Inflammatory macrophage treated with lipopolysaccharide for 1 hour (primary cell): ENCODE data around the gene SPG11.
"Not testable (repeated sequence)": the region's sequence is repeated elsewhere in the genome, so short reads cannot be mapped to it uniquely, and the experiment has no call there.

Experiments
- DNase-seq, 2 donors: peaks; one replicate each; pipeline ENCODE4 v3.0.0-alpha.2; 2020 to 2022

The SPG11 gene

GRCh38 chr15:44673639-44674038 lies 10.2 kb upstream of the SPG11 start:
- no peak for DNase-seq

DNA sequence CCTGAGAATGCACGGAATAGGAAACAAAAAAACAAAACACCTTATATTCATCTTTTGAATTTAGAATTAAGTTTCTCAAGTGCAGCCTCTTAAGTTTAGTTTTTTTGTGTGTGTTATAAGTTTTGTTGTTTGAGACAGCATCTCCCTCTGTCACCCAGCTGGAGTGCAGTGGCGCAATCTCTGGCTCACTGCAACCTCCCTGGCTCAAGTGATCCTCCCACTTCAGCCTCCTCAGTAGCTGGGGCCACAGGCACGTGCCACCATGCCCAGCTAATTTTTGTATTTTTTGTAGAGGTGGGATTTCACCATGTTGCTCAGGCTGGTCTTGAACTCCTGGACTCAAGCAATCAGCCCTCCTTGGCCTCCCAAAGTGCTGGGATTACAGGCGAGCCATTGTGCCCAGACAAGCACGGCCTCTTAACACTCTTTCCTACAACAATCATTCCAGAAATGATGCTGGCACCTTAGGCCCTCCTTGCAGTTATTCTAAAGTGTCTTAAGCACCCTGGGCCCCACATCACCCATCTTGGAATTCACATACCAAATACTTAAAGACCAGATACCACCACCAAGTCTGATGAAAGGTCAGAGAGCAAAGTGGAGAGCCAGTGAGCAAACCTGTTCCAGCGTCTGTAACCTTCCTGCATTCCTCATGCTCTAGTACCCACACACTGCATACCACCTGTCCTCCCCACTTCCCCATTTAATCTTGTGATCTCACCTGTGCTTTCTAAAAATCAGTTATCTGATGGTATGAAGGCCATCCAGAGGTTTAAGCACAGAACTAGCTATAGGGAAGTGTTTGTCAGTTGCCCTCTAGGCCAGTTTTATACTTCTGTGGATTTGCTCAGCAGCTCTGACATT lies 6.9 kb upstream of the SPG11 start:
- no peak for DNase-seq

DNA sequence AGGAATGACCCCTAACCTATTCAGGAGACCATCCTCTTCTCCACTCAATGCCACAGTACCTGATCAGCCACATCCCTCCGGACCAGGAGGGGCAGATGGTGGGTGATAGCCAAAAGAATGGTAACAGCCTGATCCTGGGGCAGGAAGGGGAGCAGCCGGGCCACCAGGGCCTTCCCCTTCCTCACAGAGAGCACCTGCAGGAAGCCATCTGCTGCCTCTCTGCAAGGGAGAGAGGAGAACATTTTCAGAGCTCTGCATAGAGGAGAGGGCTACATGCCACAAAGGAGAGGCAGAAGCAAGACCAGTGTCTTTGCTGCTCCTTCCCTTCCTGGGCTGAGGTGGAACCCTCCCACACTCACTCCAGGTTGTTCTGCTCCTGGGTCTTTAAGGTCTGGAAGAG lies 5.5 kb upstream of the SPG11 start:
- DNase-seq: no peak

DNA sequence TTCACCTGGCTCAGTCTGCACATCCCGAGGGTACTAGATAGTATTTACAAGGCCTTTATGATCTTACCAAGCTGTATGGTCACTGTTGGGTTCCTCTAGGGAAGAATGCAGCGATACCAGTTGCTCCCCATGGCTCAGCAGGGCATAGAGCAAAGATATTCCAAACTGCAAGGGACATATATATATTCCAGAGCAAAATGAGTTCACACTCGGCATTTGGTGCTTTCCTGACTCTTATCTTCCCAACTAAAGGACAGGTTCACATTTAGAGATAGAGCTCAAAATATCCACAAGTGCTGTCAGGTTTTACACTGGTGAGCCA lies 3.5 kb upstream of the SPG11 start:
- no peak for DNase-seq

DNA sequence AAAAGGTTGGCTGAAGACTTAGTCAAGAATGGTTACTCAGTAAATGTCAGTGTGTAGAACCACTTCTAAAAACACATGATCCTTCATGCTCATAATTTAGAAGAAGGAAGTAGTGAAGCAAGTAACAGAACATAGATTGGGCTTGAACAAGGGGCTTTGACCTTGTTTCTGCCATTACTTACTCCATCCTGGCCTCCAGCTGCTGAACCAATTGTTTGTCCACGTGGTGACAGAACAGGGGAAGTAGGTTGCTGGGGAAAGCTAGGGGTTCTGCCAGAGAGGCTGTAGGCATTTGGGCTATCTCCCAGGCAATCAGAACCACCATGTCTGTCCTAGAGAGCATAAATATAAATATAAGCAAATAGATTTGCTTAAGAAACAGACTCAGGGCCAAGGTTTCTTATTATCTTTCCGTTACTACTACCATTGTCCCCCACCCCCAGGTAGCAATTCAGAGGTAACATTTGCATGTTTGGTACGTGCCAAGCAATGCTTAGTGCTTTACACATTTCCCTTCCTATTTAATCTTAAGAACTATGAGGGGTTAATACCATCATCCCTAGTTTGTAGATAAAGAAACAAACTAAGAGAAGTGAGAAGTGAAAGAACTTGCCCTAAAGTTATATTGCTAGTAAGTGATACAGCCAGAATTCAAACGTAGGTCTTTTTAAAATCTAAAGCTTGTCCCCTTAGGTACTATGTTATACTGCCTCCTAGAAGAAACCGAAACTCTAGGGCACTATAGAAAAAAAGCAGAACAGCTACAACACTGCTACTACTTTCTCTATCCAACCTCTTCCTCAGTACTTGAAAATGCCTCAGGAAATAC lies 3.0 kb upstream of the SPG11 start:
- DNase-seq: peak; percentile 16 to 36

GRCh38 chr15:44662478-44663409 lies 718 bp downstream of the SPG11 start:
- peak; percentile 88 to 93 for DNase-seq

- DNase-seq: peak; percentile 57 to 62
These were observed 1.9 kb downstream of the SPG11 start for GRCh38 chr15:44661576-44661975.

DNA sequence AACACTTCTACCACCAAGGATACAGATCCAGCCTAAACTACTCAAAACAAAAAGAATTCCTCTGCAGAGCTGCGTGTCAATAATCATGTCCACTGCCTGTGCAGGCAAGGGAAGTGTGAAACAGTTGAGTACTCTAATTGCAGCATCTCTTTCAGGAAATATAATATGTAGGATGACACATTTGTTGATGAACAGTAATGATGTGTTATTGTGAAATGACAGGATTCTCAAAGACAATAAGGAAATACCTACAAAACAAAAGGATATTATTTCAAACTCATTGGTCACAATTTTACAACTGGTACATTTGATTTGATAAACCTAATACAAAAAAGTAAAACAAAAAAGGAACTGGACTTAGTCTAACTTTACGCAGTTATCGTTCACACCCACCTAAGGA lies 4.4 kb downstream of the SPG11 start:
- DNase-seq: peak; percentile 52 to 72

DNA sequence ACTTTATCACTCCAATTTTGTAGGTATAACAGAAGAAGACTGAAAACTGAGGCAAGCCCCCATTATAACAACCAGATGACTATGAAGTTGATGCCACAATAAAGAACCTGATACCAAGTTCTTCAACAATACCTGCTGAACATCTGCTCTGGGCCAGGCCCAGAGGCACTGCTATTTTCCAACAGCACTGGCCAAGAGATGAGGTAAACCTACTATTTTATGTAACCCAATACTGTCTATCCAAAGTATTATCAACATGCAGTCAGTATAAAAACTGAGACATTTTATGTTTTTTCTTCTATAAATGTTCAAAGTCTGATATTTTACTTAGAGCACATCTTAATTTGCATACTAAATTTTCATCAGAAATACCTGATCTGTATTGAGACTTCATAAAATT lies 6.1 kb downstream of the SPG11 start:
- no peak for DNase-seq

DNA sequence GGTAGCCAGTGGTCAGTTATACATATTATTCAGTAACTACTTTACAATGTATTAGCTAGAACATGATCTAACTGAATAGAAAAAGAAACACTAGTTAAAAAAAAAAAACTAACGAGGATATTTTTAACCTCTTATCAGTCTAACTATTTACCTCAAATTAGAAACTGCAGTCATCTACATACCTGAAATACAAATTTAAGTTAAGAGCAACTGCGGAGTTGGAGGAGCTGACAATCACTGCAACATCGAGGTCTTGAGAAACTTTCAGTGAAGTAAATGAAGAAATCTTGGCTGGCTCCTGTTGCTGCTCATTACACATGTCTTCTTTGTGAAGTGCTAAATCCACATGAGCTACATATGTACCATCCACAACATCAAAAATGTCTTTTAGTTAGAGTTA lies 6.5 kb downstream of the SPG11 start:
- DNase-seq: no peak

DNA sequence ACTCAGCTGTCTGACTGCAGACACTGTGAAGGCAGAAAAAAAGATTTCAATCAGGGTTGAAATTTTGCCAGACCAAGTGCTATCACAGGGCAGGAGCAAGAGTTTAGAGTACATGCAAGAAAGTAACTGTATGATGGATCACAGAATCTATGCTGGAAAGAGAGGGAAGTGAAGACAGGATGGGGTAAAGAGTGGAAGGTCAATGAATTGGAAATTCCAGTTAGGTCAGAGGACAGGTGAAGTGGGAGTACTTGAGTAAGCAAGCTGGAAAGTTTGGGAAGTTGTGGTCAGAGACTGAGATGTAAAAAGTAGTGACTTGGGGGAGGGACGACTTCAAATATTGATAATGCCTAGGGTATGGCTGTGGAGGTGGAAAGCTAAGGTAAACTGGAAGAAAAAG lies 7.2 kb downstream of the SPG11 start:
- peak; percentile 26 to 77 for DNase-seq

DNA sequence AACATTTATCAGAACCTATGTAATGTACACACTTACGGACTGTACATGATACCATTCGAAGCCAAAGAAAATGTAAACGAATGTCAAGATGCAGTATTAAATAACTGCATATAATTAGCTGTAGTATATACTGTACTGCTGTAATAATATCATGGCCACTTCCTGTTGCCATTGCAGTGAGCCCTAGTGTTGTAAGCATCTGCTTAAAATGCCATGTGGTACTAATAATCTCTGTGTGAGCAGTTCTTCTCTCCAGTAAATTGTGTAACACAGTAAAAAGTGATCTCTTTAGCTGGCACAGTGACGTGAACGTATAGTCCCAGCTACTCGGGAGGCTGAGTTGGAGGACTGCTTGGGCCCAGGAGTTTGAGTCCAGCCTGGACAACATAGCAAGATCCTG lies 8.6 kb downstream of the SPG11 start:
- peak; percentile 22 to 66 for DNase-seq

DNA sequence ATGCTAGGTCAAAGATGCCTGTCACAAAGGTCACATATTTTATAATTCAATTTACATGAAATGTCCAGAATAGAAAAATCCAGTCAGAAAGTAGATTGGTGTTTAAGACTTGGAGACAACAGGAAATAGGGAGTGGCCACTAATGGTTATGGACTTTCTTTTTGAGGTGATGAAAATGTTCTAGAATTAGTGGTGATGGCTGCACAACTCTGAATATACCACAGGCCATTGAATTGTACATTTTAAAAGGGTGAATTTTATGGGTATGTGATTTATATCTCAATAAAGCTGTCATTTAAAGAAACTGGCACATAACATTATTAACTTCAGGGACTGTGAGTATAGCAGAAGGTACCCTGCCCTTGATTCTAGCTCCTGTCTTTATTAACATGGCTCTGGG lies 15.8 kb downstream of the SPG11 start:
- no peak for DNase-seq

GRCh38 chr15:44647036-44647435 lies 16.4 kb downstream of the SPG11 start:
- DNase-seq: no peak

GRCh38 chr15:44646460-44646859 lies 17.0 kb downstream of the SPG11 start:
- DNase-seq: no peak

- DNase-seq: no peak
These were observed 21.8 kb downstream of the SPG11 start for GRCh38 chr15:44641651-44642050.

DNA sequence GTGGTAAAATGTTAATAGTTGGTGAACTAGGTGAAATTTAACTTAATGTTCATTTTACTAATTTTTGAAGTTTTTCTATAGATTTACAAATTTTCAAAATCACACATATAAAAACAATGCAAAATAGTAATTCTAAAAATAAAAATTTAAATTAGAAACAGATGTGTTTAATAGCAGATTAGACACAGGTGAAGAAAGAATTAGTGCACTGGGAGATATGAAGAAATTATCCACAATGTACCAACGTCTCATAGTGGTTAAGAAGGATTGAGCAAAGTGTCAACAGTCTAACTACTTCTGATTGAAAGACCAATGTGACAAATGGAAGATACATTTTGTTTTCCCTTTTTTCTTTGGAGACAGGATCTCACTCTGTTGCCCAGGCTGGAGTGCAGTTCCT lies 26.5 kb downstream of the SPG11 start:
- DNase-seq: no peak

DNA sequence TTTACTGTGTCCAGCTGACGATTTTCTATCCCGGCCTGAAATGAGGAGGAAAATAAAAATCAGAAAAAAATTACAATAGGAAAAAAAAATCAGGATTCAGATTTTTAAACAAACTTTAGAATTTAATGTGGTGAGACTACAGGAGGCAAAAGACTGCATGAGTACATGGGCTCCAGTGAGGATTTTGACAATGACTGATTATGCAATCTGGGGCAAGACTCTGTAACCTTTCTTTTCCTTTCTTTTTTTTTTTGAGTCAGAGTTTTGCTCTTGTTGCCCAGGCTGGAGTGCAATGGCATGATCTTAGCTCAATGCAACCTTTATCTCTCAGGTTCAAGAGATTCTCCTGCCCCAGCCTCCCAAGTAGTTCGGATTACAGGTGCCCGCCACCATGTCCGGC lies 29.9 kb downstream of the SPG11 start:
- DNase-seq: peak; percentile 72 to 80

DNA sequence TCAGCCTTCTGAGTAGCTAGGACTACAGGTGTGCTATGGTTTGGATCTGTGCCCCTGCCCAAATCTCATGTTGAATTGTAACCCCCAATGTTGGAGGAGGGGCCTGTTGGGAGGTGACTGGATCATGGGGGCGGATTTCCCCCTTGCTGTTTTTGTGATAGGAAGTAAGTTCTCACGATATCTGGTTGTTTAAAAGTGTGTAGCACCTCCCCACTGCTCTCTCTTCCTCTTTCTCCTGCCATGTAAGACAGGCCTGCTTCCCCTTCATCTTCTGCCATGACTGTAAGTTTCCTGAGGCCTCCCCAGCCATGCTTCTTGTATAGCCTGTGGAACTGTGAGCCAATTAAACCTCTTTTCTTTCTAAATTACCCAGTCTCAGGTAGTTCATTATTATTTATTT lies 38.2 kb downstream of the SPG11 start:
- DNase-seq: not testable (repeated sequence)

GRCh38 chr15:44623178-44623577 lies 40.3 kb downstream of the SPG11 start:
- DNase-seq: no peak

- no peak for DNase-seq
These were observed 43.4 kb downstream of the SPG11 start for GRCh38 chr15:44620081-44620480.

GRCh38 chr15:44616974-44617373 lies 46.5 kb downstream of the SPG11 start:
- DNase-seq: no peak

GRCh38 chr15:44606740-44607139 lies 56.7 kb downstream of the SPG11 start:
- no peak for DNase-seq
